Cerebellar cortex (tissue), 1 donor: Measurements from ENCODE around the gene ACOT13.
"Not testable (repeated sequence)": the region's sequence is repeated elsewhere in the genome, so short reads cannot be mapped to it uniquely, and the experiment has no call there.

Experiments used
- DNase-seq: peaks from one replicate; pipeline ENCODE4 v3.0.0-alpha.2; 2015; ENCODE audit warnings: low spot score

The ACOT13 gene

GRCh38 chr6:24662236-24662635 is 4.6 kb upstream of the ACOT13 start:
- DNase-seq, result no peak

GRCh38 chr6:24663189-24663588 is 3.7 kb upstream of the ACOT13 start:
- DNase-seq, result no peak

GRCh38 chr6:24664046-24664987 is 2.6 kb upstream of the ACOT13 start:
- no peak for DNase-seq

DNA sequence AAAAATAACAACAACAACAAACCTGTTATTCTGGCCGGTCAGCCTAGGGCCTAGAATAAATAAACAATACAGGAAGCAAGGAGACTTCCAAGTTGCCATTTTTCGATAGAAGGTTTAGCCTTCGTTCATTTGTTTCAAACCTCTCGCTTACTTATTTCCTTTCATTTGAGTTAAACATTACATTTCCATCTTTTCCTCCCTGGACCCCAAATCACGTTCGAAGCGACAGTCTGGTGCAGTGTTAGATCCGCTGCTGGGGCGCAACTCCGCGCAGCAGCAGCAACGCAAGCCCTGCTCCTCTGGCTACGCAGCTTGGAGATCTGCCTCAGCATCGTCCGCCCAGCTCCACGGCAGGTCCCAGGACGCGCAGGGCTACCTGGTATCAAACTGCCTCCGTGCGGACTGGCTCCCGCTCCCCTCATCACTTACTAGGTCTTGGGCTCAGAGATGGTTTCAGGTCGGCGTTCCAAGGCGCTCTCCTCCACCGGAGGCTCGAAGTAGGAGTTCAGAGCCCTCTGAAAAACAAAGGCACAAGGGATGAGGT is 708 bp upstream of the ACOT13 start:
- DNase-seq, result peak; percentile 58

GRCh38 chr6:24667378-24667803 is 514 bp downstream of the ACOT13 start:
- DNase-seq, result peak; percentile 25

- DNase-seq, result not testable (repeated sequence)
These were observed 1.5 kb downstream of the ACOT13 start for GRCh38 chr6:24668066-24668996.

DNA sequence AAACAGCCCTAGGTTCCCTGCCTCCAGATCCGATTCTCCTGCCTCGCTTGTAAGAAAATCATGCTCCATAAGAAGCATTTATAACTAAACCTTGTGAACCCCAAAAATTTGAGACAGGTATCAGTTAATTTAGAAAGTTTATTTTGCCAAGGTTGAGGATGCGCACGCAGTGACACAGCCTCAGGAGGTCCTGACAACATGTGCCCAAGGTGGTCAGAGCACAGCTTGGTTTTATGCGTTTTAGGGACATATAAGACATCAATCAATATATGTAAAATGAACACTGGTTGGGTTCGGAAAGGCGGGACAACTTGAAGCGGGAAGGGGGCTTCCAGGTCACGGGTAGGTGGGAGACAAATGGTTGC is 2.1 kb downstream of the ACOT13 start:
- no peak for DNase-seq

DNA sequence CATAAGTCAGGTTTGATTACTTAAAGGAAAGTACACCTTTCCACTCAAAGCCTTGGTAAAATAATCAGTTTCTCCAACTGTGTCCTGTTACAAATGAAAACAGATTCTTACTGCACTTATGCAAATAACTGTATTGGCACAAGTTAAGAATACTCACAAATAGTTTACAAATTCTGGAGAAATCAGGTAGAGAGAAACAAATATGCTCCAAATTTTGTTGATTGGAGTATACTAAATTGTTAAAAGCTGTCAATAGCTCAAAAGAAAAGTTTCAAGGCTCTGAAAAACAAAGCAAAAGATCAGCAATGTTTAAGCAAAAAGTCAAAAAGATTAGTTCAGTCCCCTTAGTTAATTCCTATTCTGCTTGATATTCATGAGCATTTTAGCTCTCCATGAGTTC is 3.6 kb downstream of the ACOT13 start:
- DNase-seq, result not testable (repeated sequence)

GRCh38 chr6:24671077-24671476 is 4.2 kb downstream of the ACOT13 start:
- not testable (repeated sequence) for DNase-seq

GRCh38 chr6:24672620-24673182 is 5.8 kb downstream of the ACOT13 start:
- DNase-seq, result no peak

DNA sequence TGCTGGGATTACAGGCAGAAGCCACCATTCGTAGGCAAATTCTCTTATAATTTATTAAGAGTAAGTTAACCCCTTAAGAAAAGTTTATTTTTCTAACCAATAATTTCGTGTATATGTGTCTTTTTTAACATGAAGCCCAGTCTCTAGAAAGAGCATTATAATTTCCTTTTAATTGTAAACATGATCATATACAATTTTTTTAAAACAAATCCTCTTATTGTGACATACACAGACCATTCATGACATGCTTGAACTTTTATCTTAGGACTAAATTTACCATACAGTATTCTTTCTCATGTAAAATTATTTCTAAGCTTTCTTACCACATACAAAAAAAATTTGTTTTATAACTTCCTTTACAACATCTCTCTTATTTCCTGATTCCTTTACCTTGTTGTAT is 6.7 kb downstream of the ACOT13 start:
- DNase-seq, result no peak

- DNase-seq, result not testable (repeated sequence)
These were observed 12.0 kb downstream of the ACOT13 start for GRCh38 chr6:24678792-24679352.

- DNase-seq, result no peak
These were observed 13.7 kb downstream of the ACOT13 start for GRCh38 chr6:24680582-24680981.

DNA sequence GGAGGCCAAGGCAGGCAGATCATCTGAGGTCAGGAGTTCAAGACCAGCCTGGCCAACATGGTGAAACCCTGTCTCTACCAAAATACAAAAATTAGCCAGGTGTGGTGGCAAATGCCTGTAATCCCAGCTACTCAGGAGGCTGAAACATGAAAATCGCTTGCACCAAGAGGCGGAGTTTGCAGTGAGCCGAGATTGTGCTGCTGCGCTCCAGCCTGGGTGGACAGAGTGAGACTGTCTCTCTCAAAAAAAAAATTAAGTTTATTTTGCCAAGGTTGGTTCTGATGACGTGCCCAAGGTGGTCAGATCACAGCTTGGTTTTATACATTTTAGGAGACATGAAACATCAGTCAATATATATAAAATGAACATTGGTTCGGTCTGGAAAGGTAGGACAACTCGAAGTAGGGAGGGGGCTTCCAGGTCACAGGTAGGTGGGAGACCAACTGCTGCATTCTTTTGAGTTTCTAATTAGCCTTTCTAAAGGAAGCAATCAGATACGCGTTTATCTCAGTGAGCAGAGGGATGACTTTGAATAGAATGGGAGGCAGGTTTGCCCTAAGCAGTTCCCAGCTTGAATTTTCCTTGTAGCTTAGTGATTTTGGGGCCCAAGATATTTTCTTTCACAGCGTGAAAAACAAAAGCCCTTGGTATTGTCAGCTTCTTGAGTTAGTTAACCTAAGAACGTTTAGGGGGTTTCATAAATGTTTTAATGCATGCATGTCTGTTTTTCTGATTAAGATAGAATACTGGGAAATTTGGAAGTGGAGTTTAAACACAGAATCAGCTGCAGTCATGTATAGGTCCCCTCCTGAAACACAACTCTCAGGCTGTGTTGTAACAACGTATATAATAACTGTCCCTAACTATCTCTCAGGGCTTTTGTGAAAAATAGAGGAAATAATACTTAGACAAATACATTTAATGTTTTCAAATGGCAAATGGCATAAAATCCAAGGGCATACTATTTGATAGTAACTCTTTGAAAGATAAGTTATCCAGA is 16.7 kb downstream of the ACOT13 start:
- DNase-seq, result no peak

DNA sequence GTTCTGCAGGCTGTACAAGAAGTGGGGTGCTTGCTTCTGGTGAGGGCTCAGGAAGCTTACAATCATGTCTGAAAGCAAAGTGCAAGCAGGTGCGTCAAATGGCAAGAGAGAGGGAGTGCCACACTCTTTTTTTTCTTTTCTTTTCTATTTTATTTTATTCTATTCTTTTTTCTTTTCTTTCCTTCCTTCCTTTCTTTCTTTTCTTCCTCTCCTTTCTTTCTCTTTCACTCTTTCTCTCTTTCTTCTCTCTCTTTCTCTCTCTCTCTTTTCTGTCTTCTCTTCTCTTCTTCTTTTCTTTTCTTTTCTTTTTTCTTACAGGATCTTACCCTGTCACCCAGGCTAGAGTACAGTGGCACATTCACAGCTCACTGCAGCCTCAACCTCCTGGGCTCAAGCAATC is 19.5 kb downstream of the ACOT13 start:
- DNase-seq, result no peak

DNA sequence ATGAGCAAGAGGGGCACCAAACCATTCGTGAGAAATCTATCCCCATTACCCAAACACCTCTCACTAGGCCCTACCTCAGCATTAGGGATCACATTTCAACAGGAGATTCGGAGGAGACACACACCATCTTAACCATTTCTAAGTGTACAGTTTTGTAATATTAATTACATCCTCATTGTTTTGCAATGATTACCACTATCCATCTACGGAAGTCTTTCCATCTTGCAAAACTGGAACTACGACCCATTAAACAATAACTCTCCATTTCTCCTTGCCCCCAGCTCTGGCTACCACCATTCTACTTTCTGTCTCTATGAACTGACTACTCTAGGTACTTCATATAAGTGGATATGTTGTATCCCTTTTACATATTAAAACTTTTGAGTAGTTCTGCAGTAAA is 20.1 kb downstream of the ACOT13 start:
- DNase-seq, result no peak

DNA sequence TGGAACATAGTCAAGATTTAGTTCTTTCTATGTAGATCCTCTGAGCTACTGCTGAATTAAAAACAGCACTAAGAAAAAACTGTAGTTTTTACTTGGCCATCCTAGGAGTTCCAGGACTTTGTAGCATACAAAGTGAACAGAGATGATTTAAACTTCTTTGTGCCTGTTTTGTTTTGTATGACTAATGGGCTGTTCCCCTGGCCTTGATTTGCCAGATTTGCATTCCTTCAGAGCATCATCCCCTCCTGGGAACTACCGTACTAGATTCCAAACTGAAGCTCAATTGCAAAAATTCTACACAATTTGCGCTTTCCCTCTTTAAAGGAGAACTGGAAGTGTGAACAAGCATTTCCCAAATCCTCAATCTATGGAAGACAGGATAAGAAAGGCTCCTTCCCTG is 23.1 kb downstream of the ACOT13 start:
- no peak for DNase-seq

DNA sequence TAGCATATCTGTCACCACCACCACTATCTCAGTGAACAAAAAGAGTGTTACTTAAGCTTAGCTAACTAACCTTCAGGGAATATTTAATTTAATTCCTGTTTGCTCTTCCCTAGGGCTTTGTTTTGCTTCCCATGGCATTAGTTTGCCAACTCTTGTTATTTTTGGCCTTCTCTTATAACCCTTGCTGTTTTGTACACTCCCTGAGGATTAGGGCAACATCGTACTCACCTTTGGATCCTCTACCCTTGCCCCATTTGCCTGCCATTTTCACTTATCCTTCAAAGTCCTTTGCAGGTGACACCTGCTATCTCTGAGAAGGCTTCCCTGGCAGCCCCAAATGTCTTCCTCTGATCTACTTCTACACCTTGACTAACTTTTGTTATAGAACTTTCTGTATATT is 23.7 kb downstream of the ACOT13 start:
- DNase-seq, result no peak

GRCh38 chr6:24691550-24691949 is 24.7 kb downstream of the ACOT13 start:
- DNase-seq, result no peak

GRCh38 chr6:24692003-24692402 is 25.1 kb downstream of the ACOT13 start:
- no peak for DNase-seq

DNA sequence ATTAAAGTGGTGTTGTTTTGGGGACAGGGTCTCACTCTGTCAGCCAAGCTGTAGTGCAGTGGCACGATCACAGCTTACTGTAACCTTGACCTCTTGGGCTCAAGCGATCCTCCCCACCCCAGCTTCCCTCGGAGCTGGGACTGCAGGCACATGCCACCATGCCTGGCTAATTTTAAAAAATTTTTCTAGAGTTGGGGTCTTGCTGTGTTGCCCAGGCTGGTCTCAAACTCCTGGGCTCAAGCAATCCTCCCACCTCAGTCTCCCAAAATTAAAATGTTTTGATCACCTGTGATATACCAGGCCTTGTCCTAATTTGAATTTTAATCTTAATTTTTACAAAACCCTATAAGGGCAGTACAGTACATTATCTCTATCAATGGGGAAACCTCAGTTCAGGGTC is 25.5 kb downstream of the ACOT13 start:
- DNase-seq, result no peak
